Activated T-cell treated with anti-CD3 and anti-CD28 coated beads, Interleukin-2, amount 50 U/mL, for 4 hours (primary cell): ENCODE results near the gene POLR1C. TPM values are rescaled to one million over a fixed set of nuclear protein-coding genes. Genes with fewer than 3 reads are reported as not detected.
"Not testable (repeated sequence)": the region's sequence is repeated elsewhere in the genome, so short reads cannot be mapped to it uniquely, and the experiment has no call there.

ENCODE experiments used
- ATAC-seq, 2 donors: fragments of 200-7000 bp; cut with Tn5 transposase; one replicate each; pipeline ENCODE4 v1.10.0; 2021
- DNase-seq: peaks from one replicate; pipeline ENCODE4 v3.0.0-alpha.2; 2020
- H3K27me3 Mint-ChIP-seq: one replicate; pipeline ENCODE4 v1.8.0; 2021; ENCODE audit warnings: low read depth, mixed read lengths
- H3K36me3 Mint-ChIP-seq: one replicate; pipeline ENCODE4 v1.8.0; 2022; ENCODE audit warnings: mixed read lengths; ENCODE audit not compliant: insufficient read depth
- H3K4me1 Mint-ChIP-seq: one replicate; pipeline ENCODE4 v1.8.0; 2021; ENCODE audit warnings: low read depth, mixed read lengths
- H3K4me3 Mint-ChIP-seq: one replicate; pipeline ENCODE4 v1.8.0; 2021; ENCODE audit warnings: mild to moderate bottlenecking, moderate library complexity, mixed read lengths
- H3K9me3 Mint-ChIP-seq: one replicate; pipeline ENCODE4 v1.8.0; 2021; ENCODE audit warnings: mixed read lengths
- total RNA-seq, 3 donors: library from RNA; stranded (reverse); gene quantifications; one replicate each; pipeline ENCODE4 v1.2.1, GENCODE V29; 2021

The POLR1C gene
- total RNA-seq, 3 donors from 2014 or later = 192 to 231 (median 200) TPM

DNA sequence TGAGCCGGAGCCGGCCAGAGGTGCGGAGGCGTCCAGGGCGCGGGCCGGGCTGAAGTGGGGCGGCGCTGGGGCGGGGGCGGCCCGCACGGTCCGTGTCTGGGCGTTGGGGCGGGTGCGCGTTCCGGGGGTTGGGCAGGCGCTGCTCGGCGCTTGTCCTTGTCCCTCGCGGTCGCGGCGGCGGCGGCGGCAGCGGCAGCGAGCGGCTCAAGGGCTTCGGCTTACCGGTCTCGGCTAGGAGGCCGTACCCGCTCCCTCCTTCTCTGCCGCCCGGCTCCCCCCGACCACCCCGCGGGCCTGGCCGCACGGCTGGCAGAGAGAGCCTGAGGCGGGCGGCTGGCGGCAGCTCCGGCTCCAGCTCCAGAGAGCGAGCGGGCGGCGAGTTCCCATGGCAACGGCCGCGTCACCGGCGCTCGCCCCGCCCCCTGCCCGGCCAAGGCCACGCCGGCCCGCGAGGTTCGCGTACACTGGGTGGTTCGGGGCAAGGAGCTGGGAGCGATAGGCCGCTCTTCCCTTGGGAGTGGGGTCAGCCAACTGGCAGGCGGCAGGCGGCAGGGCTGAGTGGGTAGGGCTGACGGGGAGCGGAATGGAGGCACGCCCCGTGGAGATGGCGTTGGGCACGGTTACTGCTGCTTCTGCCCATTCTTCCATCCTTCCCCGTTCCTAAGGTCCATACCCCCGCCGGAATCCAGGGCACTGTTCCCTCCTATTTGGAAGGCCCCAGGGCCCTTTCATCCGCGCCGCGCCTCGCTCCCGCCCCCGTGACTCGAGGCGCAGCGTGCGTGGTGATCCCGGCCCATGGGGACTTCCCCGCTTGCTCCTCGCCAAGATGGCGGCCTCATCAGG is 6.7 kb upstream of the POLR1C start, which contains the start of gene LRRC73:
Gene LRRC73 (minus strand): TSS at position 363 of the 843 bp plus-strand sequence. CDS start 561 bp downstream, outside the sequence.
- peaks cover 23% of the 10 kb centered on the region for H3K36me3 Mint-ChIP-seq
- DNase-seq (peak; percentile 77), ATAC-seq (peak; percentile 83 to 84)
- peaks cover 29% of the 10 kb centered on the region for H3K4me1 Mint-ChIP-seq
- no peaks in the 10 kb centered on the region for H3K9me3 Mint-ChIP-seq
- H3K27me3 Mint-ChIP-seq = peaks cover 18% of the 10 kb centered on the region
- peak within 1 kb of the TSS; percentile 82 for H3K4me3 Mint-ChIP-seq

- Mint-ChIP-seq H3K27me3 (peaks cover 18% of the 10 kb centered on the region), H3K9me3 (no peaks in the 10 kb centered on the region), H3K4me3 (peak overlapping the region; percentile 73), H3K36me3 (peaks cover 26% of the 10 kb centered on the region), H3K4me1 (peaks cover 34% of the 10 kb centered on the region)
- ATAC-seq = no peak
- no peak for DNase-seq
Measured at GRCh38 chr6:43510827-43511163, 6.1 kb upstream of the POLR1C start.

DNA sequence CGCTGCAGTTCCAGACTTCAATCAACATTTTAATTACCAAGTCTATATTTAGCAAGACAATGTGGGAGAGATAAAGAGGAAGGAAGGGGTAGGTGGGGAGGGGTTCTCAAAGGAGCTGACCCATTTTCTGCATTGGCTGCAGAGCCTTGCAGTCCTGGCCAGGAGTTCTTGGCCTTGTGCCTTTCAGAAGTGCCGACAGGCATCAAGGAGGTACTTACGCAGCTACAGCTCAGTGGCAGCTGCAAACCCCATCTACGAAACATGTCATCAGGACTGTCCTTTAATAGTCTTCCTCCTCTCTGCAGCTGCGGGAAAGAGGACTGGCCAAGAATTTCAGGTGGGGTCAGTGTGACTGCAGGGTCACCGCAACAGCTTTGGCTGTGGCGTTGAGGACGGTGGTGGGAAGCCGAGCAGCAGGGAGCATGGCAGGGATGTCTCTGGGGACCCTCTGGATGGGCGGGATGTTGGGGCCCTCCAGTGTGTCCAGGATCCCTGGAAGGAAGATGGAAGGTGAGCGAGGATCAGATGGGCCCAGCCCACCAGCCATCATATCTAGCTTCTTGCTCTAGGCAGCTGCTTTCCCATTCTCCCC is 5.0 kb upstream of the POLR1C start:
- Mint-ChIP-seq H3K27me3 (peaks cover 18% of the 10 kb centered on the region), H3K9me3 (no peaks in the 10 kb centered on the region), H3K4me3 (no peak overlapping the region), H3K4me1 (peaks cover 41% of the 10 kb centered on the region), H3K36me3 (peaks cover 26% of the 10 kb centered on the region)
- DNase-seq (no peak), ATAC-seq (no peak)

DNA sequence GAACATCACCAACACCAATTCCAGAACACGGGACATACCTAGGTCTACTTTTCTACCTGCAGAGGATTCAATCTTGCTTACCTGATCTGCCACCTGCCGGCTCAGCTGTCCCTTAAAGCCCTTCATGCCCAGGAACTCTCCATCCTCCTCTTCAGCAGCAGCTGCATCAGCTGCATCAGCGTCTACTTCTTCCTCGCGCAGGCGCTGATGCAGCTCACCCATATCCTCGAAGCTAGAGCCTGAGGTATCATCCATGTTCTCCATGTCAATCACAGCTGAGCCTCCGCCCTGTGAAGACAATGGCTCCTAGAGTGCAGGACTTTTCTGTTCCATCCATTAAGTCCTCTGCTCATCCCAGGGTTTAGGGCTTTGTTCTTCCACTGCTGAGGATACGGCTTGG is 1.1 kb upstream of the POLR1C start:
- ATAC-seq (no peak), DNase-seq (no peak)
- peaks cover 37% of the 10 kb centered on the region for H3K4me1 Mint-ChIP-seq
- peaks cover 35% of the 10 kb centered on the region for H3K36me3 Mint-ChIP-seq
- H3K9me3 Mint-ChIP-seq = no peaks in the 10 kb centered on the region
- H3K27me3 Mint-ChIP-seq = no peaks in the 10 kb centered on the region
- H3K4me3 Mint-ChIP-seq = no peak overlapping the region

- Mint-ChIP-seq H3K4me3 (no peak overlapping the region), H3K27me3 (no peaks in the 10 kb centered on the region), H3K9me3 (no peaks in the 10 kb centered on the region), H3K36me3 (peaks cover 36% of the 10 kb centered on the region), H3K4me1 (peaks cover 37% of the 10 kb centered on the region)
- DNase-seq (no peak), ATAC-seq (peak in 1 of 2 donors; percentile 5)
Measured at GRCh38 chr6:43516367-43516696, 557 bp upstream of the POLR1C start.

DNA sequence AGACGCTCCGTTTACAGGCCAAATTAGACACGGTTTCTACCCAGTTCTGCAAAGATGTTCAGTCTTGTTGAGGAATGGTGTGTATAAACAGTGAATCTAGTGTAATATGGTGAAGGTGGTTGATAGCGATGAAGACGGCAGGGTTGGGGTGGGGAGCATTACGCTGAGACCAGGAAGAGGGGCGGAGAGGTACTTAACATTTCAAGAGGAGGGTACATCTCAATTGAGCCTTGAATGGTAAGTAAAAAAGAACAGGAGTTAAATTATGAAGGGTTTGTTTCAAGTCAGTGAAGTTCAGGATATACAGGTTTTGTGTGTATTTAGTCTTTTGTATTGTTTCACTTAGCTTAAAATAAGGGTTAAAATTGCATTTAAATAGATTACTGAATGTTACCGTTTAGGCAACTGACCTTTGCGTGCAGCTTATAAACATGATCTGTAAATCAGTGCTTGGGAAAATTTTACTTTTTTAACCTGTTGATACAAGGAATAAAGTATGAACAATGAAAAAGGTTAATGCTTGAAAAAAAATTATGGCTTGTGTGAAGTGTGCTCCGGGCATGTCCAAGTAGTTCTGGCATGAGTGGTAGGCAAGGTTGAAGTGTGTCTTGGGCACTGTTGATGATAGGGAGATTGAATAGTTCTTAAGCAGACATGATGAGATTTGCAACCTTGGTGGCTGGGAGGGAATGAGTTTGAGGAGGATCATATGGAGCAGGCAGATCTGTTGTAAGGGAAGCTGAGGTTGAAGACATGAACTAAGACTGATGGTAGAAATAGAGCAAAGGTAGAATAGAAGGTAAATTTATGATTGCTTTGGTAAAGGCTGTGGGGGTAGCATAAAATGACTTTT is 842 bp downstream of the POLR1C start:
- Mint-ChIP-seq H3K36me3 (peaks cover 39% of the 10 kb centered on the region), H3K27me3 (no peaks in the 10 kb centered on the region), H3K4me3 (no peak overlapping the region), H3K4me1 (peaks cover 33% of the 10 kb centered on the region), H3K9me3 (no peaks in the 10 kb centered on the region)
- DNase-seq (no peak), ATAC-seq (peak; percentile 27 to 33)

DNA sequence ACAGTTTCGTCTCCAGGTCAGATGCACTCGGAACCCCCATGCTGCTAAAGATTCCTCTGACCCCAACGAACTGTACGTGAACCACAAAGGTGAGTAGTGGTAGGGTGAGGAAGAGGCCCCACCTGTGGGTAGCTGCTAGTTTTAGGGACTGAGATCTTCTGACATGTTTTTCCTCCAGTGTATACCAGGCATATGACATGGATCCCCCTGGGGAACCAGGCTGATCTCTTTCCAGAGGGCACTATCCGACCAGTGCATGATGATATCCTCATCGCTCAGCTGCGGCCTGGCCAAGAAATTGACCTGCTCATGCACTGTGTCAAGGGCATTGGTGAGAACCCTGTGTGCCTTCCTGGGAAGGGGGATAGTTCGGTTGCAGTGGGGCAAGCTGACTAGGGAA is 3.2 kb downstream of the POLR1C start:
- DNase-seq = no peak
- Mint-ChIP-seq H3K27me3 (no peaks in the 10 kb centered on the region), H3K4me3 (no peak overlapping the region), H3K4me1 (peaks cover 18% of the 10 kb centered on the region), H3K9me3 (no peaks in the 10 kb centered on the region), H3K36me3 (peaks cover 32% of the 10 kb centered on the region)
- ATAC-seq = no peak

DNA sequence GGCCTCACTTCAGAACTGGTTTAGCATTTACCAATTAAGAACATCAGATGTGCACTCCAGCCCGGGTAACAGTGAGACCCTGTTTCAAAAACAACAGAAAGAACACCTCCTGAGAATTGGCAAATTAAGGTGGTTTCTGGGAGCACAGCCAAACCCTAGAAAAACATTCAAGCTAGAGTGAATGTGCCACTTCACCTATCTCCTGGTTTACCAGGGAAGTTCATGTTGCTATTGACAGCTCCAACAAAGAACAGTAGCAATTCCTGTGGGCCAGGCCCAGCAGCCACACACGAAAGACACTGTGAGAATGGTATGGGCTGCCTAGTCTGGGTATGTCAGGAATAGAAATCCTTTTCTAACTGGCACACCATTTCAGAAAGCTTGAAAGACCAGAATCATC is 4.9 kb downstream of the POLR1C start:
- Mint-ChIP-seq H3K36me3 (peaks cover 44% of the 10 kb centered on the region), H3K27me3 (no peaks in the 10 kb centered on the region), H3K4me1 (peaks cover 5% of the 10 kb centered on the region), H3K4me3 (no peak overlapping the region), H3K9me3 (no peaks in the 10 kb centered on the region)
- DNase-seq (no peak), ATAC-seq (no peak)

- Mint-ChIP-seq H3K4me1 (peaks cover 5% of the 10 kb centered on the region), H3K27me3 (no peaks in the 10 kb centered on the region), H3K4me3 (no peak overlapping the region), H3K36me3 (peaks cover 50% of the 10 kb centered on the region), H3K9me3 (no peaks in the 10 kb centered on the region)
- peak in 1 of 2 donors; percentile 7 for ATAC-seq
- DNase-seq = no peak
Measured at GRCh38 chr6:43522547-43523261, 5.8 kb downstream of the POLR1C start.

DNA sequence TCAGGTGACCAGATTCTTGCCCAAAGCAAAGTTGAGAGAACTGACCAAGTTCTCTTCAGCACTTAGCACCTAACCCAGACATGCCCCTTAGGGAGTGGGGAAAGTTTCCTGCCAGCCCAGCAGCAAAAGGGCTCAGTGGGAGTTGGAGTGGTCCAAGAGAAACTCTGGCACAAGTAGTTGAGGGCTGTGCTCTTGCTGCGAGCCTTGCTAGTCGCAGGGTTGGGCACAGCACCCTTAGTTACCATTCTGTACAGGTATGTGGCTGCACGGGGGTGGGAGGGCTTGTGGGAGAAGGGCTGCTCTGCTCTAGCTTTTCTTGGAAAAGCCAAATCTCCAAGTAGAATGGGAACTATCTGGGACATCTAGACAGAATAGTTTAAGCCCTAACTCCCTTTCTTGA is 6.4 kb downstream of the POLR1C start:
- no peak for ATAC-seq

GRCh38 chr6:43524483-43524961 is 7.6 kb downstream of the POLR1C start:
- DNase-seq = no peak
- Mint-ChIP-seq H3K27me3 (no peaks in the 10 kb centered on the region), H3K4me1 (peaks cover 5% of the 10 kb centered on the region), H3K4me3 (no peak overlapping the region), H3K9me3 (no peaks in the 10 kb centered on the region), H3K36me3 (peaks cover 52% of the 10 kb centered on the region)
- no peak for ATAC-seq

More for the DNA sequence above, 6.4 kb downstream of the POLR1C start:
- no peaks in the 10 kb centered on the region for H3K27me3 Mint-ChIP-seq
- peaks cover 53% of the 10 kb centered on the region for H3K36me3 Mint-ChIP-seq
- H3K9me3 Mint-ChIP-seq = no peaks in the 10 kb centered on the region
- DNase-seq = no peak
- no peak overlapping the region for H3K4me3 Mint-ChIP-seq
- H3K4me1 Mint-ChIP-seq = peaks cover 5% of the 10 kb centered on the region

DNA sequence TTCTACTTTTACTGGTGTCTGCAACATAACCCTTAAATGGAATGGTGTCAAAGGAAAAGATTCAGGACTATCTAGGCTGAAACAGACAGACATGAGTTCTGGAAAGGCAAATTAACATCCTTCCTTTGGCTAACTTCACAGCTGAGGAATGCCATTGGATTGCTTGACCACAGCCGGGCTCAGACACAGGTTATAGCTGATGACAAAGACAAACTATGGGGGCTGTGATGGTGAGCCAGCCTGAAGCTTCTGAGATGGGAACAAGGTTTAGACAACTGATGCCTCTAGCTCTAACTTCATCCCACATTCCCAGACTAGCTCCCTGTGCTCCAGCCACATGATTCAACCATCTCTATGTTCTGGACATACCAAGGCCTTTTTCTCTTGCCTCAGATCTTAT is 15.3 kb downstream of the POLR1C start:
- no peaks in the 10 kb centered on the region for H3K9me3 Mint-ChIP-seq
- no peaks in the 10 kb centered on the region for H3K27me3 Mint-ChIP-seq
- H3K4me3 Mint-ChIP-seq = no peak overlapping the region
- ATAC-seq (no peak), DNase-seq (no peak)
- peaks cover 38% of the 10 kb centered on the region for H3K36me3 Mint-ChIP-seq
- H3K4me1 Mint-ChIP-seq = no peaks in the 10 kb centered on the region

- H3K27me3 Mint-ChIP-seq, ATAC-seq, H3K4me3 Mint-ChIP-seq, DNase-seq, H3K4me1 Mint-ChIP-seq, H3K9me3 Mint-ChIP-seq: not testable (repeated sequence)
- H3K36me3 Mint-ChIP-seq = peaks cover 25% of the 10 kb centered on the region
Measured at GRCh38 chr6:43538986-43539385, 22.1 kb downstream of the POLR1C start.

DNA sequence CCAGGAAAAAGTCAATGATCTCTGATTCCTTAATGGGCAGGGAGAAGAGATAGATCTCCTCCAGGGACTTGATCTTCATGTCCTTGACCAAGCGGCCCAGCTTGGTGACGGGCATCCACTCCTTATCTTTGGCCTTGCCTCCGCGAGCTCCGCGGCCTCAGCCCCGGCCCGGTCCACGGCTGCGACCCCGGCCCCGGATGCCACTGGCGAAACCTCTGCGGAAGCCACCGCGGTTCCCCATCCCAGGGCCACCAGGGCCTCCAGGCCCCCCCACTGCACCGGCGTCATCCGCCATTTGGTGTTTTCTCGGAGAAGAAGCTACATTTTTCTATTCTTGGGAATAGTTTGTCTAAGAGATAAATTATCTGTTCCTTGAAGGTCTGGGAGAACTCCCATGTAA is 22.5 kb downstream of the POLR1C start:
- H3K9me3 Mint-ChIP-seq, ATAC-seq, H3K27me3 Mint-ChIP-seq, H3K4me3 Mint-ChIP-seq, DNase-seq, H3K4me1 Mint-ChIP-seq: not testable (repeated sequence)
- peaks cover 26% of the 10 kb centered on the region for H3K36me3 Mint-ChIP-seq
